Measurements from ENCODE around the gene CACTIN.

DNA sequence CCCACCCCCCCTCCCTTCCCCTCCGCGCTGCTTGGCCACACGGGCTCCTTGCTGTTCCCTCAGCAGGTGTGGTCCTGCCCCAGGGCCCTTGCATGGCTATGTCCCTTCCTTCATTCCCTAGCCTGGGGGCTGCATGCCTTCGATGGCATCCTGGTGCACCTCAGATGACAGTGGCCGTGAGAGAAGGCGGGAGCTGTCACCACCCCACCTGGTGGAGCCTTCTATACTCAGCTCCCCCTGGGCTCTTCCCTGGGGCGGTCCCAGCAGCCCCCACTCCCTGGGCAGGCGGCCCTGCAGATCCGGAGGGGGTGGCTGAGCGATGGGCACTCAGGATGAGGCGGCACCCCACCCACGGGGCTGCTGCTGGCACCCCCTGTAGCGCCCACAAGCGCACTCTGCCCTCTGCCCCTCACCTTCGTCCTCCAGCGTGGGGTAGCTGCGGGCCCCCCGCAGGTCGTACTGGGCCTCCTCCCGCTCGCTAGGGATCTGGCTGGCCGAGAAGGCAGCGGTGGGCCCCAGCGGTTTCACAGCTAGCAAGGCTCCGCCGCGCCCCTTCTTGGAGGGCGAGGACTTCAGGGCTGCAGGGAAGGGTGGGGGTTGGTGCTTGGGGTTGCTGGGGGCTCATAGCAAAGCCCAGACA lies 17.2 kb upstream of the CACTIN start:
- no peak for TF ChIP-seq POLR2A (IDR thresholded peaks at IDR 0.05)
- TF ChIP-seq, protein P1, sequence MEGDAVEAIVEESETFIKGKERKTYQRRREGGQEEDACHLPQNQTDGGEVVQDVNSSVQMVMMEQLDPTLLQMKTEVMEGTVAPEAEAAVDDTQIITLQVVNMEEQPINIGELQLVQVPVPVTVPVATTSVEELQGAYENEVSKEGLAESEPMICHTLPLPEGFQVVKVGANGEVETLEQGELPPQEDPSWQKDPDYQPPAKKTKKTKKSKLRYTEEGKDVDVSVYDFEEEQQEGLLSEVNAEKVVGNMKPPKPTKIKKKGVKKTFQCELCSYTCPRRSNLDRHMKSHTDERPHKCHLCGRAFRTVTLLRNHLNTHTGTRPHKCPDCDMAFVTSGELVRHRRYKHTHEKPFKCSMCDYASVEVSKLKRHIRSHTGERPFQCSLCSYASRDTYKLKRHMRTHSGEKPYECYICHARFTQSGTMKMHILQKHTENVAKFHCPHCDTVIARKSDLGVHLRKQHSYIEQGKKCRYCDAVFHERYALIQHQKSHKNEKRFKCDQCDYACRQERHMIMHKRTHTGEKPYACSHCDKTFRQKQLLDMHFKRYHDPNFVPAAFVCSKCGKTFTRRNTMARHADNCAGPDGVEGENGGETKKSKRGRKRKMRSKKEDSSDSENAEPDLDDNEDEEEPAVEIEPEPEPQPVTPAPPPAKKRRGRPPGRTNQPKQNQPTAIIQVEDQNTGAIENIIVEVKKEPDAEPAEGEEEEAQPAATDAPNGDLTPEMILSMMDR (IDR thresholded peaks at IDR 0.05): no peak

Measured in uterus (tissue), 2 donors.